ENCODE measurements around the gene QSER1. TPM values are rescaled to one million over a fixed set of nuclear protein-coding genes. Genes with fewer than 3 reads are reported as not detected.

Gene QSER1
- total and polyA plus RNA-seq, 9 of the 15 experiments (the other 6 are each of a cell fraction or from before 2014, with no cell fraction given) = 5.8 to 33.6 (median 22.3) TPM

- Histone ChIP-seq H3K9ac (ENCODE audit: insufficient read depth in 1 of 2, low read depth in 2 of 2, low read length in 2 of 2) (no peak overlapping the region), H3K27ac (ENCODE audit: extremely low read depth, low read depth, low read length) (no peak overlapping the region), H3K36me3 (ENCODE audit: control insufficient read depth, insufficient read depth, low read length) (peaks cover 9% of the 10 kb centered on the region; the same call in 1 of the 3 replicates), H3K4me3 (no peak overlapping the region), H3K79me2 (ENCODE audit: control insufficient read depth, insufficient read depth, low read length) (no peaks in the 10 kb centered on the region), H3K9me3 (replicated peaks; ENCODE audit: control insufficient read depth, insufficient read depth, low read depth, low read length) (no peaks in the 10 kb centered on the region), H2AFZ (ENCODE audit: low read depth, low read length) (no peak overlapping the region), H4K20me1 (replicated peaks; ENCODE audit: control insufficient read depth, insufficient read depth, low read length) (no peaks in the 10 kb centered on the region), H3K9me1 (ENCODE audit: control insufficient read depth, insufficient read depth, low read length) (no peaks in the 10 kb centered on the region), H3K4me2 (ENCODE audit: insufficient read depth, low read length) (no peak overlapping the region), H3K4me1 (replicated peaks in 1 of 2; ENCODE audit: control insufficient read depth in 2 of 2, insufficient read depth in 2 of 2, low read length in 2 of 2) (no peaks in the 10 kb centered on the region), H3K27me3 (ENCODE audit: control insufficient read depth in 2 of 2, insufficient read depth in 2 of 2, low read length in 2 of 2) (no peaks in the 10 kb centered on the region)
- POLR2A ChIA-PET = interaction anchor here (1.6 to 3.1 kb wide), 3 partner anchors 11 to 33 kb away, joined by 4 to 25 read pairs (median 7); partner anchors contain the start of genes DEPDC7 and TCP11L1
- intact Hi-C loops (cut with micrococcal nuclease) = no loop called here
- FAIRE-seq (no peak), DNase-seq (ENCODE audit: extremely low read depth in 1 of 4, low spot score in 3 of 4) (no peak), ATAC-seq (no peak)
- 62% methylated on average over 2 of the region's 2 CpGs for WGBS (ENCODE audit: insufficient coverage, low coverage, missing lambda C conversion rate)
- in situ Hi-C loops (cut with MboI) = no loop called here
- BruUV-seq (replicated peaks) = no TSS peak
- CTCF ChIA-PET (ENCODE audit: low intra/inter-chr PET ratio) = no interaction called here
- TF ChIP-seq PML (IDR thresholded peaks at IDR 0.05; ENCODE audit: low read length) (no peak), GABPB1 (CRISPR knock-in tag; IDR thresholded peaks at IDR 0.05) (no peak), YY1 (IDR thresholded peaks at IDR 0.05; ENCODE audit: borderline replicate concordance in 1 of 3, control insufficient read depth in 1 of 3, extremely low read depth in 1 of 3, insufficient read depth in 3 of 3, insufficient read length in 1 of 3, insufficient replicate concordance in 2 of 3, low read depth in 1 of 3, low read length in 2 of 3) (no peak), TCF7 (IDR thresholded peaks at IDR 0.05; ENCODE audit: borderline replicate concordance) (no peak), ZNF354B (CRISPR knock-in tag; IDR thresholded peaks at IDR 0.05) (no peak), ZNF696 (CRISPR knock-in tag; conservative IDR thresholded peaks at IDR 0.05) (no peak), POLR2H (tag; IDR thresholded peaks at IDR 0.05; ENCODE audit: low read depth) (no peak), JUNB (CRISPR knock-in tag; conservative IDR thresholded peaks at IDR 0.05) (no peak), ETV1 (tag; conservative IDR thresholded peaks at IDR 0.05; ENCODE audit: low read depth) (no peak), ZNF3 (CRISPR knock-in tag; IDR thresholded peaks at IDR 0.05) (no peak), MAFK (IDR thresholded peaks at IDR 0.05; ENCODE audit: low read length) (no peak), MLX (CRISPR knock-in tag; conservative IDR thresholded peaks at IDR 0.05) (no peak), NCOA4 (IDR thresholded peaks at IDR 0.05; ENCODE audit: partially characterized antibody) (no peak)
These were observed 134.6 kb downstream of the QSER1 start for GRCh38 chr11:33027233-33027632.
